Right cardiac atrium (tissue), 5 donors: ENCODE results near the gene ATP8A1. TPM values are rescaled to one million over a fixed set of nuclear protein-coding genes. Genes with fewer than 3 reads are reported as not detected.
"Not testable (repeated sequence)": the region's sequence is repeated elsewhere in the genome, so short reads cannot be mapped to it uniquely, and the experiment has no call there.

Source experiments
- ATAC-seq, 2 donors: fragments of 200-7000 bp; cut with Tn5 transposase; one replicate each; pipeline versions ENCODE4 v1.8.0 to v1.9.1; 2020; ENCODE audit warnings: moderate library complexity in 2 of 2, mild to moderate bottlenecking in 1 of 2
- DNase-seq, 3 donors: peaks; one replicate each; pipeline ENCODE4 v3.0.0-alpha.2; 2020
- H3K27ac ChIP-seq: one replicate; pipeline ENCODE4 v1.5.1; 2013; ENCODE audit warnings: mild to moderate bottlenecking, low read length, control low read depth, moderate library complexity
- H3K27me3 ChIP-seq: one replicate; pipeline ENCODE4 v1.6.1; 2013; ENCODE audit not compliant: control insufficient read depth, insufficient read depth
- H3K4me1 ChIP-seq: one replicate; pipeline ENCODE4 v1.6.1; 2013; ENCODE audit warnings: low read length; ENCODE audit not compliant: control insufficient read depth, insufficient read depth
- H3K4me3 ChIP-seq: one replicate; pipeline ENCODE4 v1.5.1; 2013; ENCODE audit warnings: low read length, control low read depth
- H3K9me3 ChIP-seq: one replicate; pipeline ENCODE4 v1.6.1; 2013; ENCODE audit warnings: low read length; ENCODE audit not compliant: control insufficient read depth
- whole genome bisulfite sequencing: extraction: QIAGEN DNeasy Blood & Tissue Kit; methylation state at CpG from one replicate; pipeline ENCODE4 v1.1.7; 2013; 5-methylcytosine and 5-hydroxymethylcytosine counted together
- intact Hi-C, 4 donors: fragments of 100-400 bp; cut with DNase I; formaldehyde crosslinking; loops; one replicate each; pipeline versions ENCODE4 v1.11.0 to v1.14.0; 2022 to 2023
- polyA plus RNA-seq: library from polyadenylated mRNA; stranded (reverse); fragments of 200-250 nt; gene quantifications from one replicate; pipeline ENCODE4 v1.2.3, GENCODE V29; 2013
- total RNA-seq, 4 donors: library from RNA; stranded (reverse); fragmentation: NEBNext Ultra II Directional; extraction: Animal tissue kit (Norgen Biotek cat#: 25700); gene quantifications; one replicate each; pipeline ENCODE4 v1.2.1, GENCODE V29; 2021
- donor health status: healthy with polysubstance abuse.
- donor health status: DM: no; HTN: yes; CAD: no.
- donor health status: DM: no; HTN: no; CAD: no.
- donor health status: DM: no; HTN: yes; CAD: no; lungs with severe emphysema.
- donor health status: DM: yes; HTN: yes; CAD: no.

The ATP8A1 gene
- total and polyA plus RNA-seq, 5 donors, result 9.5 to 28.2 (median 20.7) TPM

DNA sequence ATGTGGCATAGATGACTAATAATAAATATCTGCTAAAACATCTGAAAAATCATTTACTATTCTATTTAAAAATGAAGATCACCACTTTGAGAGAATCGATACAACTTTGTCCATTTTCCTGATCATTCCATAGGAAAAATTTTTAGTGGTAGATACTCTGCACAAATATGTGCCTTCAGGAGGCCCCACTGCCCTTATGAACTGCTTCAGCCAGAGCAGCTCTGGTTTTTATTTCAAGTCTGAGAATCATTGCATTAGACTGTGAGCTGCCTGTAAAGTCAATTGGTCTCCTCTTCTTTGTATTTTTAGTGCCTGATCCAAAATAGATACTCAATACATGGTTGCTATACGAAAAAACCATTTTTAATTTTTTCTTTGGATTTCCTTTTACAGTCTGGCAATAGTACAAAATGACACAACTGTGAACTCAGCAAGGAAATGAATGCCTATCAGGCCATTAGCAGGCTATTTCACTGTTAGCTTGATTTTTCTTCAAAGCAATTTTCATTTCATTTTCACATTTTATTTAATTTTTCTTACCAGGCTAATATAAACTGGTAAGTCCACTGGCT lies 190.5 kb downstream of the ATP8A1 start:
- intact Hi-C loops, result no loop called here
- DNase-seq (no peak), ATAC-seq (no peak)
- Histone ChIP-seq H3K27me3 (no peaks in the 10 kb centered on the region), H3K4me1 (no peaks in the 10 kb centered on the region), H3K27ac (no peak overlapping the region), H3K9me3 (no peaks in the 10 kb centered on the region), H3K4me3 (no peak overlapping the region)
- WGBS, result 61% methylated on average over 2 of the region's 2 CpGs

DNA sequence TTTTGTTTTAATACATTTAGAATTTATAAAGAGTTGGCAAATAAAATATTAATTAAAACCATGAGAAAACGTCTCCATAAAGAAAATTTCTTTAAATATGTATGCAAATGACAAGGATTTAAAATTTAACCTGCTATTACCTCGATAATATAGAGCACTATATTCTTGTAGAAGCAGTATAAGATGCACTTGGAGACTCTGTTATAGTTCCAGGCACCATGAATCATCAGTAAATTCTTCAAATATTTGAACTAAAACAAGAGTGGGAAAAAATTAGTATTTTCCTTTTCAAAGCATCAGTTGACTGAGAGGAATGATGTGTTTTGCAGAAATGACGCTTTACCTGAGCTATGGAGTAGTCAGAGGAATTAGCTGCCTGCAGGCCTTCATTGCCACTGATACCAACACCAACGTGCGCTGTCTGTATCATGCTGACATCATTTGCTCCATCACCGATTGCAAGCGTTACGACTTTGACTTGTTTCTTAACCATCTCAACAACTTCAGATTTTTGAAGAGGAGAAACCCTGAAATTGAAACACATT lies 192.3 kb downstream of the ATP8A1 start:
- Histone ChIP-seq H3K4me3 (no peak overlapping the region), H3K4me1 (no peaks in the 10 kb centered on the region), H3K27me3 (no peaks in the 10 kb centered on the region), H3K27ac (no peak overlapping the region), H3K9me3 (no peaks in the 10 kb centered on the region)
- intact Hi-C loops, result no loop called here
- no peak for ATAC-seq
- DNase-seq, result no peak
- 84% methylated on average over 8 of the region's 8 CpGs for WGBS

DNA sequence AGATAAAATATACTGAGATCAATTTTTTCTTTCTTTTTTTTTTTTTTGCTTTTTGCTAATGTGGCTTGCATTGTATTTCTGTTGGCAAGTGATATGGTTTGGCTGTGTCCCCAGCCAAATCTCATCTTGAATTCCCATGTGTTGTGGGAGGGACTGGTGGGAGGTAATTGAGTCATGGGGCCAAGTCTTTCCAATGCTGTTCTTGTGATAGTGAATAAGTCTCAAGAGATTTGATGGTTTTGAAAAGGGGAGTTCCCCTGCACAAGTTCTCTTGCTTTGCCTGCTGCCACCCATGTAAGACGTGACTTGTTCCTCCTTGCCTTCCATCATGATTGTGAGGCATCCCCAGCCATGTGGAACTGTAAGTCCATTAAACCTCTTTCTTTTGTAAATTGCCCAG lies 195.7 kb downstream of the ATP8A1 start:
- WGBS, result 52% methylated on average over 1 of the region's 1 CpG
- H3K9me3 ChIP-seq, H3K4me1 ChIP-seq, H3K4me3 ChIP-seq, H3K27ac ChIP-seq, H3K27me3 ChIP-seq, intact Hi-C loops: not testable (repeated sequence)
- DNase-seq, result peak in 2 of 3 donors; percentile 13 to 42
- peak in 1 of 2 donors; percentile 29 for ATAC-seq

DNA sequence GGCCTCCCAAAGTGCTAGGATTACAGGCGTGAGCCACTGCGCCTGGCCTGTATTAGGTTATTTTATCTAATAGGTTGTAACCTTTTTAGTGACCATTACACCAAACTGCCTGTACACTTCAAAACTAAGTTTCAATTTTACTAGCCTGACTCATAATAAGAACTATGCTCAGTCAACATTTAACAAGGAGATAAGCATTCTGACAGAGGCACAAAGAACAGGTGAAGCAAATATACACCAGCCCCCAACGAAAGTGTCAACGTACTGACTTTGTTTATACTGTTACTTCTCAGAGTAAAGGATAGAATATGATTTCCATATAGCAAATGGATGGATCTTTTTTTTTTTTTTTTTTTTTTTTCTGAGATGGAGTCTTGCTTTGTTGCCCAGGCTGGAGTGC lies 196.9 kb downstream of the ATP8A1 start:
- no peak overlapping the region for H3K4me3 ChIP-seq
- DNase-seq (no peak), ATAC-seq (no peak)
- no peaks in the 10 kb centered on the region for H3K4me1 ChIP-seq
- 82% methylated on average over 4 of the region's 4 CpGs for WGBS
- H3K9me3 ChIP-seq, result no peaks in the 10 kb centered on the region
- intact Hi-C loops, result no loop called here
- no peaks in the 10 kb centered on the region for H3K27me3 ChIP-seq
- no peak overlapping the region for H3K27ac ChIP-seq

DNA sequence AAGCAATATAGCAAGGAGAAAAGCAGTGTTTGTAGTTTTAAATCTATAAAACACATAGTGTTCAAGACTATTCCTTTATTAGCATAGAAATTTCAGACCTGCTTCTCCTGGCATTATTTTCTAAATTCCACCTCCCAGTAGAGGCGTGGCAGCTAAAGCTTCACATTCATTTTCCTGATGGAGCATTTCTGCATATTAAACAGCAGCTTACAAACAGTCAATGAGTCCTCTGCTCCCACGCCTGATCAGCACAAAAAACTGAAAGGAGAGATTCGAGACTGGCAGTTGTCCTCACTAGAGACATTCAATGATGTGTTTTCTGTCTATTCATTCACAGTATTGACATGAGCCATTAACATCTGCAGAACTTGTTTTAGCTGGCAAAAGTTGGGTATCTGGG lies 198.2 kb downstream of the ATP8A1 start:
- intact Hi-C loops, result no loop called here
- Histone ChIP-seq H3K27ac (no peak overlapping the region), H3K4me3 (no peak overlapping the region), H3K27me3 (no peaks in the 10 kb centered on the region), H3K4me1 (no peaks in the 10 kb centered on the region), H3K9me3 (no peaks in the 10 kb centered on the region)
- DNase-seq, result no peak
- 63% methylated on average over 3 of the region's 3 CpGs for WGBS
- ATAC-seq, result no peak

DNA sequence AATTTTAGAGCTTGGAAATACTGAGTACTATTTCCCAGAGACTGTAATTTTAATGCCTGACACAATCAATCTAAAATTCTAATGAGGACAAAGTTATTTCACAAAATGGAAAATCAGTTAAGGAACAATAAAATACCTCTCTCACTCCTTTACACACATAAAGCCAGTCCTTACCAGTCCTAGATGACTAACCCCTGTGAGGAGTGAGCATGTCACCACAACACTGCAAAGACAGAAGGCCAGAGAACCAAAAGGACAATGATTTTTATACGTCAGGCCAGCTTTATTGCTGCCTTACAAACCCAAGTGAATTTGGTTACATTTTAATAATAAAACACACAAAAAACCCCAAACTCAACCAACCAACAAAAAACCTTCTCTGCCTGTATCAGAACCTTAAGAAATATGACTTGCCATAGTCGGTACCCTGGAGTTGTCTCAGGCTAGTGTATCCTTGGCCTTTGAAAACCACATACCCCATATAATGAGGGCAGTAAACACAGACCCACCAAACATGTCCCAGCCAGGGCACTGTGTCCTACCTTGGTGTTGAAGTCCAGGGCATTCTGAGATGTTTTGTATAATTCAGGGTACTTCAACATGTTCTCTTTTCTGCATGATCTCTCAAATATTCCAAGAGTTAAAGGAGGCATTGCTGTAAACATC lies 202.0 kb downstream of the ATP8A1 start:
- Histone ChIP-seq H3K27ac (no peak overlapping the region), H3K4me1 (no peaks in the 10 kb centered on the region), H3K9me3 (no peaks in the 10 kb centered on the region), H3K27me3 (no peaks in the 10 kb centered on the region), H3K4me3 (no peak overlapping the region)
- DNase-seq, result no peak
- intact Hi-C loops, result no loop called here
- WGBS, result 94% methylated on average over 2 of the region's 2 CpGs
- ATAC-seq, result no peak

DNA sequence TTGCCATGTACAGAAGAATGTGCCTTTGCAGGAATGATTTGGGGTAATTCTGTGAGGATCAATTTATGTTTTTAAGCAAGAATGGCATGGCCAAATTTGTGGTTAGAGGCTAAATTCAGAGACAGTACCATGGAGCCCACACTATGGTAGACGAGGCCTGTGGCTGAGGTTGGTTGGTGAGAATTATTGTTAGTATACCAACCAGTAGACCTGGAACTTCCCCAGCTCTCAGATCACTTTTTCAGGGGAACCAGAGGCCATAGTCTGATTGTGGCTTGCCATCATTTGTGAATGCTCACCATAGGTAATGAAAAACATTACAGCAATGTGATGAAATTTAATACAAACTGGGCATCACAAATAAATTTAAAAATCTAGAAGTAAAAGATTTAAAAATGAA lies 203.3 kb downstream of the ATP8A1 start:
- no peak overlapping the region for H3K27ac ChIP-seq
- no peaks in the 10 kb centered on the region for H3K27me3 ChIP-seq
- no peaks in the 10 kb centered on the region for H3K9me3 ChIP-seq
- H3K4me1 ChIP-seq, result no peaks in the 10 kb centered on the region
- ATAC-seq (no peak), DNase-seq (no peak)
- intact Hi-C loops, result no loop called here
- no peak overlapping the region for H3K4me3 ChIP-seq
- 94% methylated on average over 1 of the region's 1 CpG for WGBS

DNA sequence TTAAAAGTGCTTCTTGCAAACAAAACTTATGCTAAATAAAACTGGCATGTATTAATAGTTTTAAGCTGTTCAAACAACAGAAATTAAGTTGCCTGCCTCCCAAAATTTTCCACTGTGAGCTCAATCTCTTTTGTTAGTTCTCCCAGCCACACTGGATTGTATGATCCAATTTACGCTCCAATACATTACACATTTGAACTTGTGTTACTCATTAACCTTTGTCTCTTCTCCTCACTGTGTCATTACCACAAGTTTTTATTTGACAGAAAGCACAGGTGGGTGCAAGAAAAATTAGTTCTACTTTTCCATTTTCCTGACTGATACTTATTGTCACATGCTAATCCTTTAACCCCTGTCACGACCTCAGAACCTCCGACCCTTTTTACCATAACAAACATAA lies 204.1 kb downstream of the ATP8A1 start:
- 82% methylated on average over 3 of the region's 3 CpGs for WGBS
- Histone ChIP-seq H3K4me3 (no peak overlapping the region), H3K27me3 (no peaks in the 10 kb centered on the region), H3K9me3 (no peaks in the 10 kb centered on the region), H3K4me1 (no peaks in the 10 kb centered on the region), H3K27ac (no peak overlapping the region)
- intact Hi-C loops, result no loop called here
- DNase-seq, result no peak
- ATAC-seq, result no peak

DNA sequence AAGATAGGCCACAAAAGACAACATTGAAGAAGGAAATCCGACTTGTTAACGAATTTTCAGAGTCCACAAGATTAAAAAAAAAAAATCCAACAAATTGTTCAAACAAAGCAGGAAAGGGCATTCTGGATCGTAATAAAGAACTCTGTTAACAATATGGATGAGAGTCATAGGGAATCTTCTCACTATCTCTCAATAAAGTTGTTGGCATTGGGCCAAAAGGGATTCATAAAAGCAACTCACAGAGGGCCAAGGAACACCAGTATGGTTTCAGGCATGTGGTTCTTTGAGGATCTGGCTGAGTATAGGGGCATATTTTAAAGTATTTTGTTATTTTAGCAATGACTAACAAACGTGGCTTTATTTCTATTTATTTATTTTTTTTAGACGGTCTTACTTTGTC lies 210.1 kb downstream of the ATP8A1 start:
- DNase-seq (no peak), ATAC-seq (no peak)
- Histone ChIP-seq H3K4me3 (no peak overlapping the region), H3K27me3 (no peaks in the 10 kb centered on the region), H3K9me3 (no peaks in the 10 kb centered on the region), H3K4me1 (no peaks in the 10 kb centered on the region), H3K27ac (no peak overlapping the region)
- WGBS, result 57% methylated on average over 5 of the region's 5 CpGs
- intact Hi-C loops, result no loop called here

DNA sequence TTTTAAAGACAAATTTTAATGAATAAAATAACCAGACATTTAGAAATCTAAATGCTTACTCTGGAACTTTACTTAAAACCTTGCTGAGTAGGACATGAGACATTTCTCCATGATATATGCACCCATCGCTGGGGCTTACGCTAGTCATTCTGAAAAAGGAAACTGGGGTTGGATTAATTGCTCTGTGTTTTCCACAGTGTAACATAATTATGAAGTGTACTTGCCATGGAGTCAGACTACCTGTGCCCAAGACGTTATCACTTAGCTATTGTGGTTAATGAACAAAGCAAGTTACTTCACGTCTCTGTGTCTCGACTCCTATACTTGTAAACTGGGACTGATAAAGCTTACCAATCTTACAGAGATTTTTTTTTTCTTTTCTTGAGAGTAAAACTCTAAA lies 211.9 kb downstream of the ATP8A1 start:
- Histone ChIP-seq H3K4me3 (no peak overlapping the region), H3K27me3 (no peaks in the 10 kb centered on the region), H3K27ac (no peak overlapping the region), H3K9me3 (no peaks in the 10 kb centered on the region), H3K4me1 (no peaks in the 10 kb centered on the region)
- ATAC-seq (no peak), DNase-seq (no peak)
- WGBS, result 93% methylated on average over 5 of the region's 5 CpGs
- intact Hi-C loops, result no loop called here

DNA sequence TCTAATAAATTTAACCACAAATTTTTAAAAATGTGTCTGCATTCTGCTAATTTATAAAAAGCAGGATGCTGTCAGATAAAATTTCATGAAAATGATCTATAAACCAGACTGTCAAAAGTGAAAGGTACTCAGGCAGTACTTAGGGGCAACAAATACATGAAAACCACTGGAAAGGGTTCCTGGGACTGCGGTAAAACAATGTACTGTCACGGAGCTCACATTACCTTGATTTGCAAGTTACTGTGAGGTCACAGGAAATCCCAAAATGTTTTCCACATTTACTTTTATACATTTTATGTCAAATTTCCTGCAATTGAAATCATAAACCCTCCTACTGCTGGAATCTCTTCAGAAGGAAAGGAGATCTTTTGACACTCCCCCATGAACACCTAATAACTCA lies 214.3 kb downstream of the ATP8A1 start:
- ATAC-seq (no peak), DNase-seq (no peak)
- WGBS, result 77% methylated on average over 2 of the region's 2 CpGs

More for the DNA sequence above, 214.3 kb downstream of the ATP8A1 start:
- H3K27me3 ChIP-seq, result no peaks in the 10 kb centered on the region
- H3K4me1 ChIP-seq, result no peaks in the 10 kb centered on the region
- H3K27ac ChIP-seq, result no peak overlapping the region
- no peak overlapping the region for H3K4me3 ChIP-seq
- H3K9me3 ChIP-seq, result no peaks in the 10 kb centered on the region
- intact Hi-C loops, result no loop called here
